Mesothelial cell of epicardium (in vitro differentiated cells): ENCODE measurements around the gene SLC26A8. TPM values are rescaled to one million over a fixed set of nuclear protein-coding genes. Genes with fewer than 3 reads are reported as not detected.
A peak's percentile ranks its signal among the peaks of the same experiment; 100 is the strongest.

ENCODE experiments used
- DNase-seq, 2 experiments: peaks; one replicate each; pipeline ENCODE4 v3.0.0; 2021; ENCODE audit warnings: low spot score in 2 of 2; ENCODE audit not compliant: unreplicated experiment in 2 of 2
- H3K27ac Mint-ChIP-seq: 2 replicates; pipeline ENCODE4 v1.8.0; 2021; ENCODE audit warnings: mixed read lengths
- H3K27me3 Mint-ChIP-seq: 2 replicates; pipeline ENCODE4 v1.8.0; 2021; ENCODE audit warnings: low read depth, mixed read lengths
- H3K36me3 Mint-ChIP-seq: 2 replicates; pipeline ENCODE4 v1.8.0; 2021; ENCODE audit warnings: mixed read lengths
- H3K4me1 Mint-ChIP-seq: 2 replicates; pipeline ENCODE4 v1.8.0; 2021; ENCODE audit warnings: mixed read lengths
- H3K4me3 Mint-ChIP-seq: 2 replicates; pipeline ENCODE4 v1.8.0; 2021; ENCODE audit warnings: mild to moderate bottlenecking, moderate library complexity, mixed read lengths
- H3K9me3 Mint-ChIP-seq: 2 replicates; pipeline ENCODE4 v1.8.0; 2021; ENCODE audit warnings: mixed read lengths
- CTCF ChIP-seq: fragments of 200-600 bp; sonication (generic); IDR thresholded peaks from one replicate; pipeline ENCODE4 v1.5.0; 2021; ENCODE audit warnings: antibody characterized with exemption; ENCODE audit not compliant: unreplicated experiment
- total RNA-seq: library from RNA; stranded (reverse); gene quantifications from 3 replicates; pipeline ENCODE4 v1.2.1, GENCODE V29; 2021

The SLC26A8 gene
- total RNA-seq, 1 donor from 2014 or later = 0.29 TPM

GRCh38 chr6:35897036-35897435 lies 127.4 kb downstream of the SLC26A8 start:
- Mint-ChIP-seq H3K27me3 (no peaks in the 10 kb centered on the region), H3K4me3 (no peak overlapping the region), H3K36me3 (peaks cover 37% of the 10 kb centered on the region), H3K9me3 (peaks cover 23% of the 10 kb centered on the region), H3K27ac (no peak overlapping the region), H3K4me1 (peaks cover 16% of the 10 kb centered on the region)
- TF ChIP-seq CTCF = no peak
- no peak for DNase-seq

GRCh38 chr6:35896228-35896627 lies 128.2 kb downstream of the SLC26A8 start:
- Mint-ChIP-seq H3K27ac (no peak overlapping the region), H3K36me3 (peaks cover 37% of the 10 kb centered on the region), H3K9me3 (peaks cover 23% of the 10 kb centered on the region), H3K27me3 (no peaks in the 10 kb centered on the region), H3K4me1 (peaks cover 16% of the 10 kb centered on the region), H3K4me3 (no peak overlapping the region)
- TF ChIP-seq CTCF = no peak
- DNase-seq = no peak

- no peak for DNase-seq
- no peak for TF ChIP-seq CTCF
- H3K36me3 Mint-ChIP-seq = peaks cover 35% of the 10 kb centered on the region
- peaks cover 17% of the 10 kb centered on the region for H3K4me1 Mint-ChIP-seq
- H3K9me3 Mint-ChIP-seq = peaks cover 23% of the 10 kb centered on the region
- H3K4me3 Mint-ChIP-seq = no peak overlapping the region
- H3K27me3 Mint-ChIP-seq = no peaks in the 10 kb centered on the region
- H3K27ac Mint-ChIP-seq = peak overlapping the region; percentile 84
Observed at GRCh38 chr6:35895560-35895959, 128.9 kb downstream of the SLC26A8 start.

- Mint-ChIP-seq H3K36me3 (peaks cover 31% of the 10 kb centered on the region), H3K27ac (peak overlapping the region; percentile 51), H3K27me3 (no peaks in the 10 kb centered on the region), H3K4me1 (peaks cover 21% of the 10 kb centered on the region), H3K4me3 (no peak overlapping the region), H3K9me3 (peaks cover 23% of the 10 kb centered on the region)
- TF ChIP-seq CTCF = no peak
- DNase-seq = no peak
Observed at GRCh38 chr6:35894776-35895175, 129.7 kb downstream of the SLC26A8 start.

Other genes with a start within 250 kb of the SLC26A8 start
- gene CLPSL2, start 248.0 kb downstream of the SLC26A8 start, total RNA-seq = not detected in 3 replicates
- 0.40 TPM in 1 of 3 replicates, not detected in the others for gene CLPSL1, start 243.6 kb downstream of the SLC26A8 start, total RNA-seq
- not detected in 3 replicates for gene CLPS, start 227.3 kb downstream of the SLC26A8 start, total RNA-seq
- not detected in 3 replicates for gene LHFPL5, start 219.3 kb downstream of the SLC26A8 start, total RNA-seq
- gene SRPK1, start 103.5 kb downstream of the SLC26A8 start, total RNA-seq = 70.2 to 71.9 TPM (median 71.0 TPM) in 3 replicates
- gene MAPK14, start 3.2 kb upstream of the SLC26A8 start, total RNA-seq = 51.1 to 54.8 TPM (median 54.8 TPM) in 3 replicates
- gene MAPK13, start 105.9 kb upstream of the SLC26A8 start, total RNA-seq = 18.6 to 23.4 TPM (median 20.6 TPM) in 3 replicates
- 54.1 to 58.6 TPM (median 57.3 TPM) in 3 replicates for gene BRPF3, start 172.1 kb upstream of the SLC26A8 start, total RNA-seq
- gene PNPLA1, start 245.4 kb upstream of the SLC26A8 start, total RNA-seq = 0.14 TPM in 1 of 3 replicates, not detected in the others